HG03103 (cell line): ENCODE results near the gene MORN5.

ENCODE experiments used
- ATAC-seq: cut with Tn5 transposase; IDR thresholded peaks from one replicate; pipeline ENCODE4 v1.9.1; 2021; ENCODE audit warnings: low read depth; ENCODE audit not compliant: unreplicated experiment

The MORN5 gene

DNA sequence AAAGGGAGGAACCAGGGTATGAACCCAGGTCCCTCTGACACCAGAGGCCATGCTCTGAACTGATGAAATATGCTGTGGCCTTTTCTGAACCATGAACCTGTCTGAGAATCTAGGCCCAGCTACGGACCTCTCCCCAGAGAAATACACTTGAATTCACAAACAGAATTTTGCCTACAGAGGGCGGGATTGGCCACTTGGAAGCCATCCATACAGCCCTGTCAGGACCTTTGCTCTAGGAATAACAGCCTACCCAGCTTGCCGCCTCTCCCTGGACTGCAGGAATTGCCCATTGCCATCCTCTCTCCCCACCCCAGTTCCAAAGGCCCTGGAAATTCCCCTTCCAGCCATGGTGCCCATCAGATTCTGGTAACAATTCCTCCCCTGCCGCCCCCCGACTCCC is 26.6 kb downstream of the MORN5 start:
- no peak for ATAC-seq

DNA sequence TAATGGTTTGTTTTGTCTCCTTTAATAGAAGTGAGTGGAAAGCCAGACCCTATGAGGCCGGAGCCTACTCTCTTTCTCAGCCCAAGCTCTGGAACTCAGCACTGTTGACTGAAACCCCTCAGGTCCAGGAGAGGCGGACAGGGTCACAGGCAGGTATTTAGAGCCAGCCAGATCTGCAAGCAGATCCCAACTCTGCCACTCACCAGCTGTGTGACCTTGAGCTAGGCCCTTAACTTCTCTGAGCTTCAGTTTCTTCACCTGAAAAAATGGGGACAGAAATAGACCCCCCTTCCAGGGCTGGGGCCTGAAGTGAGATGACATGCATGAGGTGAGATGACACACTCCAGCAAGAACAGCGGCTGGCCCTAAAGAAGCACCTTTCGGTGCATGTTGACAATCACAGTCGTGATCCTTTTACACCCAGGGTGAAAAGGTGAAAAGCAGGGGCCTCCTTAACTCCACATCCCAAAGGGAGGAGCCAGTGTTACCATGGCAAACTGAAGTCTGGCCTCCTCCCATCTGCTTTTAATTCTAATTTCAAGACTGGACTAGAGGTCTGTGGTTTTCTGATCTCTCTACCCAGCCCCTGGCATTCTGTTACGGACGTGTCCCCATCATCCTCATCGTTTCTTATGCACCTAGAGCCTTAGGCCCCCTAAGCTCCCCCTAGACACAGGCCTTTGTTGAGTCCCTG is 27.2 kb downstream of the MORN5 start:
- ATAC-seq: no peak

DNA sequence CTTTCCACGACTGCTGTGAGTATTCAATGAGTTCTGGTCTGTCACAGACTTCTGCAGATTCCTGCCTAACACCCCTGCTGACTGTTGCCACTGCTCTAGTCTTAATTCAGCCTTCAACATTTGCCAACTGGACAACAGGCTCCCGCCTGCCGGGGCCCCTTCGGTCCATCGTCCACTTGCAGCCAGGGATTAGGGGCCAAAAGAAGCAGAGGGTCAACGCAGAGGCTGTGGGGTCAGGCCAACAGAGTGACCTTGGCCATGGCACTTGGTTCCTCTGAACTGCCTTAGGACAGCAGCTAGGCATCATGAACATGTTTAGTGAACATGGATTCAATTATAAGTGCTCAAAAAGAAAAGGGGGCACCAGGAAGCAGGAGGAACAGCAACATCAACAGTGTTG is 28.7 kb downstream of the MORN5 start:
- ATAC-seq: no peak

DNA sequence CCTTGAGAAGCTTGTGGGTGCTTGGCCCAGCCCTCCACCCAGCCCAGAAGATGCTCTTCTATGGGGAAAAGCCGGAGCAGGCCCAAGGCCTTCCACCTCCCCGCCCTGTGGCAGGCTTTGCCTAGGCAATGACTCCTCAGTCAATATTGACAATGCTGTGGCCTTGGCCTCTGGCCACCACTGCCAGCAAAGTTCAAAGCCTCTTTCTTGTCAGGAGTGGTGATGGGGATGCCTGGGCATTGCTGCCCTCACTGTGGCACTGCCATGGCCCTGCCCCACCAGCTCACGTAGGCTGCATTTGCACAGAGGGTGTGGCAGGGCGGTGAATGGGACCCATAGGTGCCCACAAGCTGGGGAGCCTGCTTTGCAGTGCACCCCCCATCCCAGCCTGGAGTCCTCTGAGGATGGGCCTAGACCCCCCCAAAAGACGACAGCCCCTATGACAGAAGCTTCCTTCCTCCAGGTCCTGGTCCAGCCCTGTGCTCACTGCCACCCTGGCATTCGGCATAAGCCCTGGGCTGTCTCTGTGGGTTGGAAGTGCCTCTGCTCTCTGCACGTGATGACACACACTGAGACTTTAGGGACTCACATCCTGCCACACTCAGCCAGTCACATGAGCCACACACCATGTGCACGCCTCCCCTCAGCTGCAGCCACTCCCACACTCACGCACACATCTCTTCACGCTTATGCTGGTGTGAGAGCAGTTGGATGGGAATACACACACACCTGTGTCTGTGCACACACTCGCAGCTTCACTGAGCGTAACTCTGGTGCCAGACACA is 31.1 kb downstream of the MORN5 start:
- ATAC-seq: no peak

DNA sequence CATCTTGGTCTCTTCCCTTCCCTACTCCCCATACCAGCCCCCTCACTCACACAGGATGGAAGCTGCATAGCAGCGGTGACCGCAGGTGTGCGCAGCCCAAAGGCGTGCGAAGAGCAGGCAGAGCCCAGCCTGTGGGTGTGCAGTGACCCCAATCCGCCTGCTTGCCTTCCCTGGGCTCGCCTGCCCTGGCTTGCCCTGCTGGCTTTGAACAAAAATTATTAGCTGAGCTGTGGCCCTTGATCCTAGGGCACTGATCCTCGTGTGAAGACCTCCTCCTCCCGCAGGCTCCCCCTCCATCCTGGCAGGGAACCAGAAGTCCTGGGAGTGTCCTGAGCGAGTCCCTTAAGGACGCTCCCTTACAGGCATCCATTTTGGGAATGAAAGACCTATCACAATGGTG is 31.9 kb downstream of the MORN5 start:
- no peak for ATAC-seq

DNA sequence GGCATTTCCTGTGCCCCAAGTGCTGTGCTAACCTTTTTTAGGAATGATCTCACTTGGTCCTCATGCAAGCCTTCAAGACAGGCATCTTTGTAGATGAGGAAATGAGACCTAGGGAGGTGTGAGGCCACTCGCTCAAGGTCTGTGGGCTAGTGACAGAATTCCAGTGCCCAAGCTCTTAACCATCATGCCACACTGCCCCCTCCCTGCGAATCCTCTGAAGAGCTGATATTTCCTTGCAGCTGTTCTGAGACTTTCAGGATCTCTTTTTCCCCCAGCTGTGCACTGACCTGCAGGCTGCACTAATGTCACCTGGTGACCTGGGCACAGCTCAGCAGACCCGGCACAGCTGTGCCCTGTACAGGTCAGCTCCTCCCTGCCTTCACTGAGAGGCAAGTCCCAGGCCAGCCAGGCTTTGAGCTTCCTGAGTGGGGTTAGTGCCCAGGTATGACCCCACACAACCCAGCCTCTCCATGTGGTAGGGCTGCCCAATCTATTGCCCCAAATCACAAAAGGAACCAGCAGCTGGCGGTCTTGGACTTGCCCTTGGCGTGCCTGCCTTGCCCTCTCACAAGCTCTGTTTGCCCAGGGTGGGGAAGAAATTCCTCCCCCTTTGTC is 32.7 kb downstream of the MORN5 start:
- no peak for ATAC-seq

DNA sequence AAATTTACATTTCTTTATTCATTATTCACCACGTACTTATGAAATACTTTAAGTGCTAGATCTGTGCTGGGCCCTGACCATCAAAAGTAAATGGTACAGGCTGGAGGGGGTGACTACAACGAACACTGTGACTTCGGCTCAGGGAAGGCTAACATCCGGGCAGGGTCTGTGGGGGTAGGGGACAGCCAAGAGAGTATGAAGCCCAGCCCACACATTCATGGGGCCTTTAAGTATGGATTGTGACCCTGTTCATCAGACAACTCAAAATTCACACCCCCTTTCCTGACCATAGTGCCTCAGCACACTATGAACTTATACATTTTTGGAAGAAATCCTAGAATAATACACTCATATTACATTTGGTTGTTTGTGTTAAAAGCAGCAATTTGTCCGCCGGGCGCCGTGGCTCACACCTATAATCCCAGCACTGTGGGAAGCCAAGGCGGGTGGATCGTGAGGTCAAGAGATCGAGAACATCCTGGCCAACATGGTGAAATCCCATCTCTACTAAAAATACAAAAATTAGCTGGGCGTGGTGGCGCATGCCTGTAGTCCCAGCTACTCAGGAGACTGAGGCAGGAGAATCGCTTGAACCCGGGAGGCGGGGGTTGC is 33.3 kb downstream of the MORN5 start:
- no peak for ATAC-seq

DNA sequence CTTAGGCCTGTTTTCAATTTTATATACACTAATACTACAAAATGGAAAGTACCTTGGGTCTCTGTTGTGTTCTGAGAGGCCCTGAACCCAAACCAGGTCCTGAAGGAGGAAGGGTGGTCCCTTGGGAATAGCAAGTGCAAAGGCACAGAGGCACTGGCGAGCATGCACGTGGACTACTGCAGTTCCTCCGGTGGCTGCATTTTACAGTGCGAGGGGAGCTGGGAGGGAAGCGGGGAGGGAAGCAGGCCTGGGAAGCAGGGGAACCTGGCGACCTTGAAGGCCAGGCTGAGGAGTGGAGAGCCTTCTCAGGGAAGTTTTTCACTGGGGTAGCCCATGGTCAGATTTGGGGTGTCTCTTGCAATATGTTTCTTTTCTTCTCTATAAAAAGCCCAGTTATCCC is 33.9 kb downstream of the MORN5 start:
- no peak for ATAC-seq

DNA sequence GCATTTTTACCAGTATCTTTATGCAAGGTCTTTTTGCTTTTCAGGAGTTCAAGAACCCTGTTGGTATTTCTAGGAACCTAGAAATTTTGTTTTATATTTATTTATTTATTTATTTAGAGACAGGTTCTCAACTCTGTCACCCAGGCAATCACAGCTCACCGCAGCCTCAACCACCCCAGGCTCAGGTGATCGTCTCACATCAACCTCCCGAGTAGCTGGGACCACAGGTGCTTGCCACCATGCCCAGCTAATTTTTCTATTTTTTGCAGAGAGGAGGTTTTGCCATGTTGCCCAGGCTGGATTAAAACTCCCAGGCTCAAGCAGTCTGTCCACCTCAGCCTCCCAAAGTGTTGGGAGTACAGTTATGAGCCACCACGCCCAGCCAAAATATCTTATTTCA is 36.2 kb downstream of the MORN5 start:
- ATAC-seq: no peak

DNA sequence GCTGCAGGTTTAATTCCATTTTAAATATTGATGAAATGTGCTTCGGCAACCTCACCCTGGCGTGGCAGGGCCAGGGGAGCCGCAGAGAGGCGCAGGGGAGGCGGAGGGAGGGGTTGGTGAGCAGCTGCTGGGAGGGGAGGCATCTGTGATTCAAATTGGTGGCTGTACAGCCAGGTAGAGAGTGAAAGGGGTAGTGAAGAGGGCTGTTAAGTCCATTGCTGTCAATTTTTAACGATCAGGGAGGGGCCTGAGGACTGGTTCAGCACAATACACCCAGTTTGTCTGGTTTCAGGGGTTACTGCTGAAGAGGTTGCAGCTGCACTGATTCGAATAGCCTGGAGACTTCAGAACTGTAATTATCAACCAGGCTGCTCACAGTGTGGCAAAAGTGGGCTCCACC is 37.7 kb downstream of the MORN5 start:
- no peak for ATAC-seq

DNA sequence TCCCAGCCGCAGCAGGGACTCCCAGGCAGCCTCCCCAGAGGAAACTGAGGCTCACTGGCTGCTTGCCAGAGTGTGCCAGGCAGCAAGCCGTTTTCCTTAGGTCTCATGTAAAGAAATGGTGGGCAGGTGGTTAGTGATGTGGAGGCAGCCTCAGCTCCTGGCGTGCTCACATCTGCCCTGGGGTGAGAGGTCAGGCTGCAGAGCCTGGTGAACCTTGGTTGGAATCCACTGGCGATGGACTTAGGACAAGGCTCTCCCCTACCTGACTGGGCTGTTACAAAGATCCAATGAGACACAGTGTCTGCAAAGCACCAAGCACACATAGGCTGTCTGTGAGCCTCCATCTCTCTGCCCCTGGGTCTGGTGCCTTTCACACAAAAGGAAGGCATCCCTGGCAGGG is 38.2 kb downstream of the MORN5 start:
- ATAC-seq: no peak

DNA sequence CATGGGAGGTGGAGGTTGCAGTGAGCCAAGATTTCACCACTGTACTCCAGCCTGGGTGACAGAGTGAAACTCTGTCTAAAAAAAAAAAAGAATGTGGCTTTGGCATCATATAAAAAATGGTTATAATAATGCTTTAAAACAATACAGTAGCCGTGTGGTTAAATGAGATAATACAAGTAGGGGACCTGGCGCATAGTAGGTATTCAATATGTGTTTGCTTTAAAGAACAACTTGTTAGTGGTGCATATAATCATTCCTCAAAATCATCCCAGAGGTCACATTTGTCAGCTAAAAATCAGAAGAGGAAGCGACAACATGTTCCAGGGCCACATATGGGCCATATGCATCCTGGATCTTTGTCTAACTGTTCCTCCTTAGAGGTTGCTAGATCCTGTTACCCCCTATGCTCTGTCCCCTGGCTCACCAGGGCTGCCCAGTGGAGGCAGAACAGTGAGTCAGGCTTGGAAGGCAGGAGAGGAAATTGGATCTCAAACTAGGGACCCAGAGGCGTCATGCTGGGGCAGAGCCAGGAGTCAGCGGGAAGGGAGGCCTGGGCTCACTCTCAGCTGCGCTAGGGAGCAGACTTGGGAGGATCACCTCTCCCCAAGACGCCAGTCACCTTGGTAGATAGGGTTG is 41.4 kb downstream of the MORN5 start:
- no peak for ATAC-seq

DNA sequence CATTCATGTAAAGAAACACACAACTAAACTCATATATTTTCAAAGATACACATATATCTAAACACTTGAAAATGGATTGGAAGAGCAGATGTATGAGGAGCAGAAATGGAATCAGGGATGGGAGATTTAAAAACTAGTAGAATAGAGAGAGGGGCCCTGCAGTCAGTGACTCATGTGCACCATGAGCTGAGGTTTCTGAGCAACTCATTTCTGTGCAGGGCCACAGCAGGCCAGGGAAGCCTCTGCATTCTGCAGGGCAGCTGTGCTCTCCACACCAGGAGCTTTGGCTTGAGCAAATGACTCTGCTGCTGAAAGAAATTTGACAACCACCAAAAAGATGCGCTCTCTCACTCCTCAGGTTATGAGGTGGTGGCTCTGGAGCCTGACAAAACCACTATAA is 41.9 kb downstream of the MORN5 start:
- no peak for ATAC-seq

DNA sequence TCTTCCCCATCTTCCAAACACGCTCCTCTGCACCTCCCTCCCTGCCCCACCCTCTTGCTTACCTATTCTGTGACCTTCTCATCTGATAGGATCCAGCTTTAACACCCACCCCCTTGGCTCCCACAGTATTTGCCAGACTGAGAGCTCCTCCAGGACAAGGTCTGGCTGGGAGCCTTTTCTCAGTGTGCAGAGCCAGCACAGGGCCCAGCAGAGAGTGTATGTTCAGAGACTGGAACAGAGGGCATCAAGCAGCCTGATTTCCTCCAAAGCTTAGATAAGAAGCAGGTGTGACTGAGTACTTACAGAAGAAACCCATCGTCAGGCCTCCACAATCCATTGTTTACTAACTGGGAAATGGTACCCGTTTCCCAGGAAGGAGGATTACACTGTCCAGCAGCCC is 42.4 kb downstream of the MORN5 start:
- no peak for ATAC-seq

DNA sequence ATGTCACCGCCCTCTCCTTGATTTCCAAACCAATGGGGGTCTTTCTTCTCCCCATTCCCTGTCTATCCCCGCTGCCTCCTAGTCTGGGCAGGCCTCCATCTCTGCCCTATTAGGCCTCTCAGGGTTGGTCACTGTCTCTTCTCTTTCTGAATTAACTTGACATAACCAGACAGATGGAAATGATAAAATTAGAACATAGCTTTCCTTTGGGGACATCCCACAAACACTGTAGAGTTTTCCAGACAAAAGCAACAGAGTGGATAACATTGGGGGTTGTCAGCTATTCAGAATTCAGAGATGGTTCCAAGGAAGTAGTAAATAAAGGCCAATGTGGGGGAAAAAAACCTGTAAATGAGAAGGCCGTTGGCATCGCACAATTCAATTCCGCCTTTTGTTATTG is 44.3 kb downstream of the MORN5 start:
- ATAC-seq: no peak

DNA sequence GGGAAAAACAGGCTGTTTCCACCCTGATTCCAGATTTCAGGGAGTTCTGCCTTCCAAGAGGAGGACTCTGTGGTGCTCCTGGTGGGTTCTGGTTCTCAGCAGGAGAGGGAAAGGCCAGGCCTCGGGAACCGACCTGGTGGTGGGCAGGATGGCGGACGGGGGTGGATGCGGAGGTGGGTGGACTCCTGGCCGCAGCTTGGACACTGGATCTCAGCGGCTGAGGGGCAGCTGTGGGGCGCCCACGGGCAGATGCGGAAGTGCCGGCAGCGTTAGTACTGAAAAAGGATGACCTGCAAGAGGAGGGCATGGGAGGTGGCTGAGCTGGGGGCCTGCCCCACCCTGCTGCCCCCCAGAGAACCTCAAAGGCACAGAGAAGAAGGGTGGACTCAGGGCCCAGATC is 44.8 kb downstream of the MORN5 start:
- no peak for ATAC-seq

DNA sequence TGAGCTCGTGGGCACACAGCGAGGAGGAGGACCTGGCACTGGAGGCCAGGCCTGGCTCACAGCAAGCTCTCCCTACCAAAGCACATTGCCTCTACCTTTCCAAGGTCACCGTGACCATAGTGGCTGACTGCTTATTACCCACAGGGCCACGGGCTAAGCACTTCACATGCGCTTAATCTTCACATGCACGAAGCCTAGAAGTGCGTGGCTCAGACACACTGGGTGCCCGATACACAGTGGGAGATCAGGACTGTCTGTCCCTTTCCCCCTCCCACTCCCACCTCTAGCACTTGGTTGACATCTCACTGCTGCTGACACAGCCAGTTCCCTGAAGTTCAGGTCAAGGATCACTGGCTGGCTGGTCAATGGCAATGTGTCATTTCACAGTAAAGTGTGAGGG is 45.5 kb downstream of the MORN5 start:
- no peak for ATAC-seq

DNA sequence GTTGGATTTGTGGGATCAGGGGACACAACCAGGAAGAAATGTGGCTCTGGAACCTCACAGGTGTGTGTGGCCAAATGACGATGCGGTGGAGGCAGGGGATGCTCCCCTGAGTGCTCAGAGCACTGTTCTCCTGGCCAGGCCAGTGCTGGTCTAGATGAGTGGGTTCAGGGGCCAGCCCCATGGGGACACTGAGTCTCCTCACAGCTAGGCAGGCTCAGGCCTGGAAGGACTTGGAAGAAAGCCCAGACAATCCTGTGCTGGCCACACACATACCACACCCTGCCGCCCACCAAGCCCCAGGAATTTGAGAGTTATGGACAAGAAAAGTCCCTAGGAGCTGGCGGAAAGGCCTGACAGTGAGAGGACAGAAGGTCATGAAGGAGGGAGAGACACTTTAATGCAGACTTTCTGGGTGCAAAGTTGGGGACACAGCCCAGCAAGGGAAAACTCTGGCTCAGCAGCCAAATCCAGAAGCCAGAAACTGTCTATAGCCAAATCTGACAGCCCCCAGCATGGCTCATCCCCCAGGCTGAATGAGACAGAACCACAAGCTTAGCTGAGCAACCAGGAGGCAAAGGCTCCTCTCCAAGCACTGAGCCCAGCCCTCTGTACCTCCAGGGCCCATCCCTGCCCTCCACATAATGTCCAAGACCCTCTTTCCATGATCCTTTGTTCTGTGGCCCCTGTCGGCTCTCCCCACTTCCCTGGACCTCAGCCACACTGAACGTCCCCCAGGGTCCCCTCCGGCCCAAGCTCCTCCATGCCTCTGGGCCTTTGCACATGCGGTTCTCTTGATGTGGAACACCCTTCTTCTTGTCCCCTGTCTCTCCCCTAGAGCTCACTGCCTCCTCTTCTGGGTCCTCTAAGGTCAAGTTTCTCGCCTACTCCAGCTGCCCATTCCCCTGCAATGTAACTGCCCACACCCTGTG is 46.7 kb downstream of the MORN5 start:
- no peak for ATAC-seq

DNA sequence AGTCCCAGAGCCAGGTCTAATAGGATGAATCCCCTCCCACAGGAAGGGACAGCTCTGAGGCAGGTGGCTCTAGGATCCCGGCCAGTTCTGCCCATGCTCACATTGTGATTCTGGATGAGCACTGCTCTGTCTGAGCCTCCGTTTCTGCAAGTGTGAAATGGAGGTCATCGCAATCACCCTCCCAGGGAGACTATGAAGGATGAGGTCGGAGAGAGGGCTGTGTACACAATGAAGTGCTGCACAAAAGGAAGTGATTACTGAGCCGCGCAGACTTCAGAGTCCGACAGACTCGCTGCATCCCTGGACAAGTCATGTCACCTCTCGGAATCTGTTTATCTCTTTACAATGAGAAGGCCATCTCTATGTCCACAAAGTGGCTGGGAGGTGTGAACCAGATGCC is 47.4 kb downstream of the MORN5 start:
- no peak for ATAC-seq

DNA sequence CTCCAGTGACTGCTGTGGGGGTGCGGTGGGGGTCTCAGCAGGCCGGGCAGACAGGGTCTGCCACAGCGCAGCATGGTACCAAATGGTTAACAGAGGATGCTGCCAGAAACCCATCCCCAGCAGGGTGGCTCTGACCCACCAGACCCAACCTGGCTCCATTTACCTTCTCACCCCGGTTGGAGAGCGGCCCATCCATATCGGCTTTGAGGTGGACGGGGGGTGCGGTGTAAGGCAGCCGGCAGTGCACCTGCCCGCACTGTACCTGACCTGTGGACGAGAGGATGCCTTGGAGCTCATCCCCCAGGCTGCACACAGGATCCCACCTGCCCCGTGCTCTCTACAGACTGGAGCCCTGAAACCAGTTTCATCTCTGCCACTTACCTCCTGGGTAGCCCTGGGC is 49.7 kb downstream of the MORN5 start:
- ATAC-seq: no peak
